Measurements from ENCODE around the gene BOK.

Gene BOK

DNA sequence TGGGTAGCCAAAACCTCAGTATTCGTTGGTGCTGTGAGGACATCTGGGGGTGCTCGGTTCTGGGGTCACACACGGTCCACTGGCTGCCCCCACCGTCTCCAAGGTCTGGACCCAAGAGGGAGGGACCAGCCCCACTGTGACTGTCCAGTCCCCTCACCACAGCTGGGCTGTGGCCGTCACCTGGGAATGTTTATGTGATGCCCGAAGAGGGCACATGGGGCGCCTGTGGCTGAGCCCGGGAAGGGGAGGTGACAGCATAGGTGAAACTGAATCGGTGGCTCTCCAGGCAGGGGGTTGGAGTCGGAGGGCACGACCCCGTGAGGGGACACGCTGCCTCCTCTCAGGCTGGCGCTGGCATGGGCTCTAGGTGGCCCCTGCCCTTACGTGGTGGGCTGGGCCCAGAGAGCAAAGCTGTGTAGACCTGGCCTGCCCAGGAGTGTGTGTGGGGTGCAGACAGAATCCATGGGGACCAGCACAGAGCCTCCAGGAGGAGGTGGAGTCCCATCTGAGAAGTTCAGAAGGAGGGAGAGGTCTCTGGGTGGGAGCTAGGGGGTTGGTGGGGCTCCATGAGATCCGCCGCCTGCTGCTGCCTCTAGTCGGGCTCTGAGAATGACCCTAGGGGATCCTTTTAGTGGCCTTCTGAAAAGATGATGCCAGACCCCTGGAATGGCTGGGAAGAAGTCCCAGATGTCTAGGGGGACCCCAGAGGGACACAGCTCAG lies 1.8 kb downstream of the BOK start:
- H3K27me3 ChIP-seq (ENCODE audit: insufficient read depth, low read depth), result no peaks in the 10 kb centered on the region; the same call in 1 of the 2 replicates
- H3K27ac ChIP-seq, result no peak overlapping the region
- H3K4me3 ChIP-seq (IDR thresholded peaks at IDR 0.05; ENCODE audit: insufficient read depth, low read depth, low read length), result no peak overlapping the region
- H3K4me2 ChIP-seq, result no peak overlapping the region
- H3K36me3 ChIP-seq (ENCODE audit: insufficient read depth), result no peaks in the 10 kb centered on the region
- TF ChIP-seq CTCF (conservative IDR thresholded peaks at IDR 0.05; ENCODE audit: low read depth, low read length), result no peak
- H4K20me1 ChIP-seq (ENCODE audit: insufficient read depth), result no peaks in the 10 kb centered on the region
- H2AFZ ChIP-seq (ENCODE audit: low read depth), result no peak overlapping the region
- H3K79me2 ChIP-seq (ENCODE audit: insufficient read depth, low read depth), result no peaks in the 10 kb centered on the region
- no peak overlapping the region for H3K9ac ChIP-seq
- no peaks in the 10 kb centered on the region for H3K4me1 ChIP-seq (ENCODE audit: low read depth, poor library complexity, severe bottlenecking)

GRCh38 chr2:241560883-241561474 lies 2.4 kb downstream of the BOK start:
- H3K36me3 ChIP-seq (ENCODE audit: insufficient read depth), result no peaks in the 10 kb centered on the region
- no peak for TF ChIP-seq CTCF (conservative IDR thresholded peaks at IDR 0.05; ENCODE audit: low read depth, low read length)
- H3K9ac ChIP-seq, result no peak overlapping the region
- no peaks in the 10 kb centered on the region for H3K4me1 ChIP-seq (ENCODE audit: low read depth, poor library complexity, severe bottlenecking)
- H3K4me3 ChIP-seq (IDR thresholded peaks at IDR 0.05; ENCODE audit: insufficient read depth, low read depth, low read length), result no peak overlapping the region
- H3K4me2 ChIP-seq, result no peak overlapping the region
- H2AFZ ChIP-seq (ENCODE audit: low read depth), result no peak overlapping the region
- H3K27ac ChIP-seq, result no peak overlapping the region
- no peaks in the 10 kb centered on the region; the same call in 1 of the 2 replicates for H3K27me3 ChIP-seq (ENCODE audit: insufficient read depth, low read depth)
- H3K79me2 ChIP-seq (ENCODE audit: insufficient read depth, low read depth), result no peaks in the 10 kb centered on the region
- H4K20me1 ChIP-seq (ENCODE audit: insufficient read depth), result no peaks in the 10 kb centered on the region

- H3K27ac ChIP-seq, result no peak overlapping the region
- H3K4me2 ChIP-seq, result no peak overlapping the region
- no peak overlapping the region for H2AFZ ChIP-seq (ENCODE audit: low read depth)
- no peak overlapping the region for H3K9ac ChIP-seq
- H3K36me3 ChIP-seq (ENCODE audit: insufficient read depth), result no peaks in the 10 kb centered on the region
- no peak overlapping the region for H3K4me3 ChIP-seq (IDR thresholded peaks at IDR 0.05; ENCODE audit: insufficient read depth, low read depth, low read length)
- no peak for TF ChIP-seq CTCF (conservative IDR thresholded peaks at IDR 0.05; ENCODE audit: low read depth, low read length)
- no peaks in the 10 kb centered on the region; the same call in 1 of the 2 replicates for H3K27me3 ChIP-seq (ENCODE audit: insufficient read depth, low read depth)
- no peaks in the 10 kb centered on the region for H4K20me1 ChIP-seq (ENCODE audit: insufficient read depth)
- no peaks in the 10 kb centered on the region for H3K4me1 ChIP-seq (ENCODE audit: low read depth, poor library complexity, severe bottlenecking)
- no peaks in the 10 kb centered on the region for H3K79me2 ChIP-seq (ENCODE audit: insufficient read depth, low read depth)
These were observed 3.3 kb downstream of the BOK start for GRCh38 chr2:241561832-241562231.

DNA sequence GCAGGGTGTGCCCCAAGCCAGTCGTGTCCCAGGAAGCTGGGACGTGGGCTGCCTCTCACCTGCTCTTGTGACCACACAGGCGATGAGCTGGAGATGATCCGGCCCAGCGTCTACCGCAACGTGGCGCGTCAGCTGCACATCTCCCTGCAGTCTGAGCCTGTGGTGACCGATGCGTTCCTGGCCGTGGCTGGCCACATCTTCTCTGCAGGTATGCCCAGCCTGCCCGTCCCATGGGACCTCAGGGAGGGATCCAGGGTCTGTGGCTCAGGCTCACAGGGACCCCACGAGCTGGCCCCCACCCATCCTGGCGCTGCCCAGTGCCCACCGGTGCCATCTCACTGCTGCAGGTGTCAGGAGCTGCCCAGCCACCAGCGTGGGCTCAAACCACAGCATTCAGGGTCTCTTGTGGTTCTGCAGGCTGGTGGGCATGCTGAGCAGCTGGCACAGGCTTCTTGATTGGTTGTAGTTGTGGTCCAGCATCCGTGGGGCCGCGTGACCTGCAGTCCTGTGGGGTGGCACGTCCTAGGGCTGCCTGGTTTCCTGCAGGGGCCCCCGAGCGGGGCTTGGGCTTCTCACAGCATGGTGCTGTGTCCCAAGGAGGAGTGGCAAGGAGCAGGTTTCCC lies 3.8 kb downstream of the BOK start:
- Histone ChIP-seq H3K27ac (no peak overlapping the region), H3K27me3 (ENCODE audit: insufficient read depth, low read depth) (no peaks in the 10 kb centered on the region; the same call in 1 of the 2 replicates), H3K4me1 (ENCODE audit: low read depth, poor library complexity, severe bottlenecking) (no peaks in the 10 kb centered on the region), H3K36me3 (ENCODE audit: insufficient read depth) (no peaks in the 10 kb centered on the region), H3K4me2 (no peak overlapping the region), H4K20me1 (ENCODE audit: insufficient read depth) (no peaks in the 10 kb centered on the region), H3K79me2 (ENCODE audit: insufficient read depth, low read depth) (no peaks in the 10 kb centered on the region), H3K4me3 (IDR thresholded peaks at IDR 0.05; ENCODE audit: insufficient read depth, low read depth, low read length) (no peak overlapping the region), H2AFZ (ENCODE audit: low read depth) (no peak overlapping the region), H3K9ac (no peak overlapping the region)
- TF ChIP-seq CTCF (conservative IDR thresholded peaks at IDR 0.05; ENCODE audit: low read depth, low read length), result no peak

All from KMS-11 (cell line).